Activated CD8-positive, alpha-beta memory T cell treated with anti-CD3 and anti-CD28 coated beads for 36 hours (primary cell): Measurements from ENCODE around the gene LIG3. TPM values are rescaled to one million over a fixed set of nuclear protein-coding genes. Genes with fewer than 3 reads are reported as not detected.
"Not testable (repeated sequence)": the region's sequence is repeated elsewhere in the genome, so short reads cannot be mapped to it uniquely, and the experiment has no call there.

Experiments used
- CTCF ChIA-PET: fragments of 350-600 bp; sonication (Branson Sonifier 250); formaldehyde crosslinking; loops from one replicate; lab custom pipeline; 2021; ENCODE audit warnings: antibody characterized with exemption; lab: Charles Lee
- POLR2A ChIA-PET: fragments of 350-600 bp; sonication (Branson Sonifier 250); formaldehyde crosslinking; loops from one replicate; lab custom pipeline; 2021; ENCODE audit warnings: antibody characterized with exemption; lab: Charles Lee
- total RNA-seq, 2 experiments: library from RNA; stranded (reverse); gene quantifications; one replicate each; pipeline ENCODE4 v1.2.3, GENCODE V29; 2021

Gene LIG3
- total RNA-seq, 2 experiments from 2014 or later, result 42.7 to 43.0 TPM

DNA sequence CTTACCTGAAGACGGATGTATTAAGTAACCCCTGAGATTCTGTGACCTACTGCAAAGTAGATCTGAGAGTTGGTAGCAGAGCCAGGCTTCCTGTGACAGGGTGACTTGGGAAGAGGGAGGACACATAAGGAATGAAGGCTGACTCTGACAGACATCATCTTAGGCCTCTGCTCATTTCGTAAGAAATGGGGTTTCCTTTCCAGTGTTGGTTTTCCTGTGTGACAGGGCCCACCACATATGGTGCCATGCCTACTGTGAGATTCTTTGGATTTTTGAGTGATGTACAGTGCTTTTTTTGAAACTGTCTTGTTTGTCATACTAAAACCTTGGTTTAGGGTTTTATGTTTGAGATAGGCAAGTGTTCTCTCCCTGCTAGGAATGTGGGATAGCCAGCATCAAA is 12.7 kb downstream of the LIG3 start:
- CTCF ChIA-PET, result interaction anchor here (2.1 kb wide), 2 partner anchors 12 to 126 kb away, joined by 5 to 13 read pairs; partner anchors contain the start of gene RAD51D
- POLR2A ChIA-PET, result no interaction called here

- POLR2A ChIA-PET, result no interaction called here
These were observed 16.3 kb downstream of the LIG3 start for GRCh38 chr17:34996422-34997285.

DNA sequence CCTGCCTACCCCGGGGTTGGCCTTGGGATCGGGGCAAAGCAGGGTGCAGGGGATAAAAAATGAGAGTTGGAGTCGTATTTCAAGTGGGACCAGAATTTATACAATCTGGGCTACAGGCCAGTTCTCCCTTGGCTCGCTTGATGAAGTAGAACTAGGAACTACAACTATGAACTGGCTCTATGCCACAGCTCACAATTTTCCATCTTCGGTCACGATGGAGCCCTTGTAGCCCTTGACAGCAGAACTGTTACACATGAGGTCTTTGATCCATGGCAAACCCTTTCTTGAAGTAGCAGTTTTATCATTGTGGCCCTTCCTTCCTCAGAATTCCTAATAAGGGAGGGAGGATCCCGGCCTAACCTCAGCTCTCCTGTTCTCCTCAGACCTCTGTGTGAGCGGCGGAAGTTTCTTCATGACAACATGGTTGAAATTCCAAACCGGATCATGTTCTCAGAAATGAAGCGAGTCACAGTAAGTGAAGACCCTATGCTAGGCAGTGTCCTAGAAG is 17.1 kb downstream of the LIG3 start:
- CTCF ChIA-PET, result interaction anchor here (0.7 to 3.8 kb wide), 4 partner anchors 93 to 124 kb away, joined by 3 to 16 read pairs (median 8); partner anchors contain the start of gene RAD51D
- POLR2A ChIA-PET, result no interaction called here

More at GRCh38 chr17:34996422-34997285, 16.3 kb downstream of the LIG3 start:
- CTCF ChIA-PET, result interaction anchor here (0.8 to 3.8 kb wide), 5 partner anchors 14 to 123 kb away, joined by 3 to 16 read pairs (median 5); partner anchors contain the start of gene RAD51D

- CTCF ChIA-PET, result interaction anchor here (0.7 to 3.8 kb wide), 6 partner anchors 72 to 123 kb away, joined by 3 to 16 read pairs (median 6); partner anchors contain the start of gene RAD51D
- POLR2A ChIA-PET, result no interaction called here
These were observed 17.9 kb downstream of the LIG3 start for GRCh38 chr17:34998205-34998604.

GRCh38 chr17:34999456-34999855 is 19.1 kb downstream of the LIG3 start:
- ChIA-PET CTCF (interaction anchor here (0.5 to 3.8 kb wide), 8 partner anchors 9 to 121 kb away, joined by 3 to 16 read pairs (median 4); partner anchors contain the start of gene RAD51D), POLR2A (no interaction called here)

- POLR2A ChIA-PET, CTCF ChIA-PET: not testable (repeated sequence)
These were observed 20.7 kb downstream of the LIG3 start for GRCh38 chr17:35000965-35001364.

DNA sequence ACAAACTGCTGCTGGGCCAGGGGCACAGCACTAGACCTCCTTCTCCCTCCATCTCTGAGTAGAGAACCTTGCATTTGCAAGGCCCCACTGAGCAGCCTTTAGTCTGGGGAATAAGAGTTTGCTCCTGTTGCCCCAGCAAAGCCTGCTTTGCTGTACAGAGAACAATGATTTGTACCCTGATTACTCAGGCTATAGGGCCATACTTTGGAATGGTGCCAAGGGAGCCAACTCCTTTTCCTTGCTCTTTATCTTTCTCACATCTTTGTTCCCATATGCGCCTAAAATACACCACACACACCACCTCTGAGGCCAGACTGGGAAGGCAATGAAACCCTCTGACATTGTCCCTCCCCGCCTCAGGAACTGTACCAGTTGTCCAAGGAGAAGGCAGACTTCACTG is 21.2 kb downstream of the LIG3 start:
- POLR2A ChIA-PET, result no interaction called here
- CTCF ChIA-PET, result no interaction called here

DNA sequence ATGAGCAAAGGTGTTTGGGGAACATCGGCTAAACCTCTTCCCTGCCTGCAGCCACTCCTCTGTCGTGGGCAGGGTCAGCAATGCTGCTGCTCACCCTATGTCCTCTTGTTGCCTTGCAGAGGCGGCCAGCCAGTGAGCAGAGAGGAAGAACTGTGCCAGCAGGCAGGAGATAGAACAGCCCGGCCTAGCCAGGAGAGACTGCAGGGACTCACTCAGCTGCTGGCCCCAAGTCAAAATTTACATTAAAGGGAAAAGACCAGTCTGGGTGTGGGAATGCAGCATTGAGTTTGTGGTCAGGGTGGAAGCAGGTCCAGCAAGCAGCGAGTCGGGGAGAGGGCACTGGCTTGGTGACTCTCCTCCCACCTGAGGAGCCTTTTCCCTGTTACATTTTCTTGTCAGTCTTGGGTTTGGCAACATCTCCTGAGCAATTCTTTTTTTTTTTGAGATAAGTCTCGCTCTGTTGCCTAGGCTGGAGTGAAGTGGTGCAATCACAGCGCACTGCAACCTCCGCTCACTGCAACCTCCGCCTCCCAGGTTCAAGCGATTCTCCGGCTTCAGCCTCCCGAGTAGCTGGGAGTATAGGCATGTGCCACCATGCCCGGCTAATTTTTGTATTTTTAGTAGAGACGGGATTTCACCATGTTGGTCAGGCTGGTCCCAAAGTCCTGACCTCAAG is 22.7 kb downstream of the LIG3 start:
- ChIA-PET CTCF (interaction anchor here (0.9 to 1.3 kb wide), 3 partner anchors 11 to 117 kb away, joined by 3 read pairs; no protein-coding TSS in a partner anchor), POLR2A (no interaction called here)

- ChIA-PET CTCF (interaction anchor here (0.9 to 1.3 kb wide), 3 partner anchors 10 to 116 kb away, joined by 3 read pairs; no protein-coding TSS in a partner anchor), POLR2A (no interaction called here)
These were observed 23.5 kb downstream of the LIG3 start for GRCh38 chr17:35003778-35004177.

- POLR2A ChIA-PET, result no interaction called here
- CTCF ChIA-PET, result no interaction called here
These were observed 26.0 kb downstream of the LIG3 start for GRCh38 chr17:35006345-35006744.

DNA sequence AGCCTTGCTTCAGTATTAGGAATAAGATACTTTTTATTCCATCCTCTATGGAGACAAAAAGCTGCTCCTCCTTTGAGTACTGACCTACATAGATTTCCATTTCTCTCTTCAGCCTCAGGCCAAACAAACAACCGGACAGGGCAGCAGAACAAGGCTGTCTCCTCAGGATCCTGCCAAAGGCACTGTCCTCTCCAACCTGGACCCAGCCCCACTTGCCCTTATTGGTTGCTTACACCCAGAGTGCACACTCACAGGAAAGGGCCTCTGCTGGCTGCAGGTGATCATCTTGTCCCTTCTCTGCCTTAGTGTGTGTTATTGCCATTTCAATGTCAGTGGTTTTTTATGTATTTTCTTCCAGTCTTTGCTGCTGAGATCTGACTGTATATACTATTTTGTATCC is 26.6 kb downstream of the LIG3 start:
- CTCF ChIA-PET, result no interaction called here

GRCh38 chr17:35010093-35010492 is 29.8 kb downstream of the LIG3 start:
- ChIA-PET POLR2A (no interaction called here), CTCF (no interaction called here)

More for the DNA sequence above, 26.6 kb downstream of the LIG3 start:
- POLR2A ChIA-PET, result no interaction called here

GRCh38 chr17:35011671-35012216 is 31.4 kb downstream of the LIG3 start:
- CTCF ChIA-PET, result interaction anchor here (1.6 kb wide), 1 partner anchor 12 kb away, joined by 3 read pairs; no protein-coding TSS in a partner anchor
- POLR2A ChIA-PET, result no interaction called here

GRCh38 chr17:35016369-35016768 is 36.1 kb downstream of the LIG3 start:
- CTCF ChIA-PET, result no interaction called here
- POLR2A ChIA-PET, result no interaction called here

- ChIA-PET POLR2A (no interaction called here), CTCF (no interaction called here)
These were observed 36.7 kb downstream of the LIG3 start for GRCh38 chr17:35017021-35017420.

GRCh38 chr17:35018814-35019213 is 38.5 kb downstream of the LIG3 start:
- ChIA-PET POLR2A (no interaction called here), CTCF (interaction anchor here (1.2 kb wide), 1 partner anchor 123 kb away, joined by 7 read pairs; no protein-coding TSS in a partner anchor)

DNA sequence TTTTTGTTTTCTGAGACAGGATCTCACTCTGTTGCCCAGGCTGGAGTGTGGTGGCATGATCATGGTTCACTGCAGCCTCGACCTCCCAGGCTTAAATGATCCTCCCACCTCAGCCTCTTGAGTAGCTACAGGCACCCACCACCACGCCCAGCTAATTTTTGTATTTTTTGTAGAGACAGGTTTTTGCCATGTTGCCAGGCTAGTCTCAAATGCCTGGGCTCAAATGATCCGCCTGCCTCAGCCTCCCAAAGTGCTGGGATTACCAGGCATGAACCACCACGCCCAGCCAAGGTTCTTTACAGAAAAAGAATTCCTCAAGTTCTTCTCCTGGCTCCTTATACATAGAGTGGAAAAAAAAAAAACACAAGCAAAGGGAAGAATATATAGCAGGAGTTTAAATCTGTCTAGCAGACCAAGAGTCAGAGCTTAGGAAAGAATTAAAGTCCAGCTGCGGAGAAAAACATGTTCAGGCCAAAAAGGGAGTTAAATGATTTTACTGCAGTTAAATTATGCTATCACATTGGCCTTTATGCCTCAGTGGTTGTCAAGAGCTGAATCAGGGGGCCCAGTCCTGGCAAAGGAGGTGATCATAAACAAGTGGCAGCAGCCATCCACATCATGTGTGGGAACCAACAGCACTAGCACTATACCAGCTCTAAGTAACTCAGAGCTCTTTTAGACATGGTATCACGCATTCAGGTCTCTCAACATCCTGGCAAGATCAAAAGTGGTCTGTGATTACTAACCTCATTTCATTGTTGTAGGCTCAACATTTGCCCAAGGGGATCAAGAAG is 39.3 kb downstream of the LIG3 start:
- CTCF ChIA-PET, result interaction anchor here (1.2 kb wide), 1 partner anchor 122 kb away, joined by 7 read pairs; no protein-coding TSS in a partner anchor
- POLR2A ChIA-PET, result no interaction called here
